Prostate gland (tissue), 2 donors: ENCODE measurements around the gene TNXB. TPM values are rescaled to one million over a fixed set of nuclear protein-coding genes. Genes with fewer than 3 reads are reported as not detected.
"Not testable (repeated sequence)": the region's sequence is repeated elsewhere in the genome, so short reads cannot be mapped to it uniquely, and the experiment has no call there.

ENCODE experiments used
- DNase-seq: peaks from one replicate; pipeline ENCODE4 v3.0.0-alpha.2; 2019; ENCODE audit warnings: low spot score
- H3K27ac ChIP-seq, 2 donors: fragments of 200-600 bp; sonication (generic); 2 replicates each; pipeline ENCODE4 v1.5.1; 2017 to 2019
- H3K27me3 ChIP-seq: fragments of 200-600 bp; sonication (generic); replicated peaks from 2 replicates; pipeline ENCODE4 v1.5.1; 2019; ENCODE audit not compliant: insufficient read depth
- H3K36me3 ChIP-seq, 2 donors: fragments of 200-600 bp; sonication (generic); 1 replicate in 1 of 2; 2 replicates in 1 of 2; pipeline versions ENCODE4 v1.5.1 to v1.8.1; 2017 to 2019
- H3K4me1 ChIP-seq: fragments of 200-600 bp; sonication (generic); replicated peaks from 2 replicates; pipeline ENCODE4 v1.5.1; 2019
- H3K4me3 ChIP-seq, 2 donors: fragments of 200-600 bp; sonication (generic); 2 replicates each; pipeline ENCODE4 v1.5.1; 2017 to 2019
- H3K9me3 ChIP-seq: fragments of 200-600 bp; sonication (generic); 2 replicates; pipeline ENCODE4 v1.5.1; 2017
- WGBS: methylation state at CpG from one replicate; pipeline ENCODE4 v1.1.5; 2018; 5-methylcytosine and 5-hydroxymethylcytosine counted together
- intact Hi-C: fragments of 100-400 bp; cut with DNase I; formaldehyde crosslinking; loops from one replicate; pipeline ENCODE4 v1.14.2; 2022
- total RNA-seq, 2 donors: library from RNA; depleted of rRNA; stranded (reverse); fragments of >200 nt; gene quantifications; one replicate each; pipeline ENCODE4 v1.1.0, GENCODE V29; 2016

TNXB gene
- total RNA-seq, 2 donors from 2014 or later: 18.5 to 29.1 TPM

GRCh38 chr6:32038878-32039277, 70.3 kb downstream of the TNXB start:
- DNase-seq, H3K9me3 ChIP-seq, intact Hi-C loops, H3K36me3 ChIP-seq, H3K4me3 ChIP-seq, H3K4me1 ChIP-seq, H3K27ac ChIP-seq, H3K27me3 ChIP-seq: not testable (repeated sequence)
- 68% methylated on average over 2 of the region's 5 CpGs for WGBS

- 57% methylated on average over 9 of the region's 19 CpGs for WGBS
- H3K27ac ChIP-seq, H3K36me3 ChIP-seq, DNase-seq, H3K9me3 ChIP-seq, H3K4me1 ChIP-seq, H3K27me3 ChIP-seq, H3K4me3 ChIP-seq, intact Hi-C loops: not testable (repeated sequence)
Measured at GRCh38 chr6:32037598-32038524, 71.3 kb downstream of the TNXB start, which contains the start of gene CYP21A2. Gene CYP21A2 (plus strand): TSS chr6:32038415. CDS start chr6:32038423, 8 bp downstream.

- H3K27ac ChIP-seq, H3K27me3 ChIP-seq, H3K36me3 ChIP-seq, H3K4me1 ChIP-seq, intact Hi-C loops, H3K4me3 ChIP-seq, H3K9me3 ChIP-seq, DNase-seq: not testable (repeated sequence)
- 81% methylated on average over 5 of the region's 5 CpGs for WGBS
Measured at GRCh38 chr6:32037136-32037535, 72.0 kb downstream of the TNXB start.

GRCh38 chr6:32035283-32036013, 73.7 kb downstream of the TNXB start:
- H3K27me3 ChIP-seq, H3K9me3 ChIP-seq, H3K4me3 ChIP-seq, DNase-seq, H3K27ac ChIP-seq, H3K4me1 ChIP-seq, H3K36me3 ChIP-seq, intact Hi-C loops: not testable (repeated sequence)
- WGBS: no CpG with 5 or more reads among the region's 16 CpGs

- H3K27me3 ChIP-seq, H3K9me3 ChIP-seq, H3K36me3 ChIP-seq, H3K4me3 ChIP-seq, H3K4me1 ChIP-seq, DNase-seq, intact Hi-C loops, H3K27ac ChIP-seq: not testable (repeated sequence)
- WGBS: 95% methylated on average over 8 of the region's 14 CpGs
Measured at GRCh38 chr6:32029553-32029952, 79.6 kb downstream of the TNXB start.

GRCh38 chr6:32028631-32029030, 80.5 kb downstream of the TNXB start:
- H3K4me1 ChIP-seq, H3K4me3 ChIP-seq, intact Hi-C loops, H3K27ac ChIP-seq, H3K27me3 ChIP-seq, H3K9me3 ChIP-seq, H3K36me3 ChIP-seq, DNase-seq: not testable (repeated sequence)
- WGBS: 19% methylated on average over 6 of the region's 10 CpGs

- H3K27me3 ChIP-seq, DNase-seq, H3K9me3 ChIP-seq, H3K36me3 ChIP-seq, intact Hi-C loops, H3K4me1 ChIP-seq, H3K4me3 ChIP-seq, H3K27ac ChIP-seq: not testable (repeated sequence)
- no CpG with 5 or more reads among the region's 10 CpGs for WGBS
Measured at GRCh38 chr6:32022100-32022499, 87.0 kb downstream of the TNXB start.

- H3K27ac ChIP-seq, H3K4me3 ChIP-seq, H3K27me3 ChIP-seq, H3K9me3 ChIP-seq, H3K4me1 ChIP-seq, H3K36me3 ChIP-seq, DNase-seq, intact Hi-C loops: not testable (repeated sequence)
- WGBS: no CpG with 5 or more reads among the region's 6 CpGs
Measured at GRCh38 chr6:32014547-32014946, 94.6 kb downstream of the TNXB start, which contains the start of gene C4B. Gene C4B (plus strand): TSS chr6:32014795. CDS start chr6:32014846, 51 bp downstream.

- H3K9me3 ChIP-seq, DNase-seq, H3K36me3 ChIP-seq, H3K27me3 ChIP-seq, H3K4me3 ChIP-seq, H3K27ac ChIP-seq, H3K4me1 ChIP-seq, intact Hi-C loops: not testable (repeated sequence)
- WGBS: no CpG with 5 or more reads among the region's 5 CpGs
Measured at GRCh38 chr6:32013738-32014137, 95.4 kb downstream of the TNXB start.

GRCh38 chr6:32012941-32013617, 96.1 kb downstream of the TNXB start:
- 91% methylated on average over 16 of the region's 17 CpGs for WGBS
- H3K4me3 ChIP-seq, H3K27me3 ChIP-seq, H3K27ac ChIP-seq, H3K9me3 ChIP-seq, DNase-seq, intact Hi-C loops, H3K4me1 ChIP-seq, H3K36me3 ChIP-seq: not testable (repeated sequence)

GRCh38 chr6:32010856-32011530, 98.1 kb downstream of the TNXB start:
- H3K4me3 ChIP-seq, H3K27ac ChIP-seq, DNase-seq, intact Hi-C loops, H3K27me3 ChIP-seq, H3K4me1 ChIP-seq, H3K36me3 ChIP-seq, H3K9me3 ChIP-seq: not testable (repeated sequence)
- 73% methylated on average over 19 of the region's 27 CpGs for WGBS
